Body of pancreas (tissue), 4 donors: ENCODE results near the gene SELENOF. TPM values are rescaled to one million over a fixed set of nuclear protein-coding genes. Genes with fewer than 3 reads are reported as not detected.

Source experiments
- ATAC-seq: fragments of 150-250 bp; one replicate; pipeline ENCODE4 v1.9.1; 2016
- DNase-seq, 4 donors: peaks; one replicate each; pipeline ENCODE4 v3.0.0-alpha.2; 2019
- H3K27ac ChIP-seq, 4 donors: fragments of 200-600 bp; sonication (generic); 1 replicate in 3 of 4; 2 replicates in 1 of 4; pipeline versions ENCODE4 v1.5.1 to v1.6.1; 2016 to 2019; ENCODE audit warnings: mild to moderate bottlenecking in 1 of 4, mixed read lengths in 1 of 4, moderate library complexity in 1 of 4
- H3K27me3 ChIP-seq, 2 donors: fragments of 200-600 bp; sonication (generic); one replicate each; pipeline ENCODE4 v1.6.0; 2016; ENCODE audit warnings: mild to moderate bottlenecking in 1 of 2
- H3K36me3 ChIP-seq, 2 donors: fragments of 200-600 bp; sonication (generic); replicated peaks in 1 of 2; 2 replicates each; pipeline ENCODE4 v1.5.1; 2016; ENCODE audit warnings: low read depth in 2 of 2; ENCODE audit not compliant: insufficient read depth in 1 of 2
- H3K4me1 ChIP-seq: fragments of 200-600 bp; sonication (generic); one replicate; pipeline ENCODE4 v1.6.0; 2016
- H3K4me3 ChIP-seq, 2 donors: fragments of 200-600 bp; sonication (generic); 1 replicate in 1 of 2; 2 replicates in 1 of 2; pipeline ENCODE4 v1.5.1; 2016 to 2019
- H3K9me3 ChIP-seq, 3 donors: fragments of 200-600 bp; sonication (generic); 1 replicate in 2 of 3; 2 replicates in 1 of 3; pipeline ENCODE4 v1.5.1; 2016
- POLR2A ChIP-seq, 3 donors: fragments of 450-650 bp; IDR thresholded peaks; one replicate each; pipeline ENCODE4 v1.6.1; 2016; ENCODE audit warnings: antibody characterized with exemption in 3 of 3, mild to moderate bottlenecking in 2 of 3
- WGBS, 2 donors: methylation state at CpG; one replicate each; pipeline ENCODE4 v1.1.5; 2017; 5-methylcytosine and 5-hydroxymethylcytosine counted together
- intact Hi-C: fragments of 100-400 bp; cut with DNase I; formaldehyde crosslinking; loops from one replicate; pipeline ENCODE4 v1.15.1; 2023
- total RNA-seq, 2 donors: library from RNA; depleted of rRNA; stranded (reverse); fragments of >200 nt; gene quantifications; one replicate each; pipeline ENCODE4 v1.1.0, GENCODE V29; 2016
- TF ChIP-seq, protein P1 (sequence below), 7 experiments: fragments of 450-650 bp in 4 of 7; fragments of 200-600 bp in 3 of 7; sonication (generic) in 3 of 7; IDR thresholded peaks; one replicate each; pipeline ENCODE4 v1.5.1; 2016 to 2019; ENCODE audit warnings: antibody characterized with exemption in 7 of 7

The SELENOF gene
- total RNA-seq, 2 donors from 2014 or later: 67.6 to 70.0 TPM

DNA sequence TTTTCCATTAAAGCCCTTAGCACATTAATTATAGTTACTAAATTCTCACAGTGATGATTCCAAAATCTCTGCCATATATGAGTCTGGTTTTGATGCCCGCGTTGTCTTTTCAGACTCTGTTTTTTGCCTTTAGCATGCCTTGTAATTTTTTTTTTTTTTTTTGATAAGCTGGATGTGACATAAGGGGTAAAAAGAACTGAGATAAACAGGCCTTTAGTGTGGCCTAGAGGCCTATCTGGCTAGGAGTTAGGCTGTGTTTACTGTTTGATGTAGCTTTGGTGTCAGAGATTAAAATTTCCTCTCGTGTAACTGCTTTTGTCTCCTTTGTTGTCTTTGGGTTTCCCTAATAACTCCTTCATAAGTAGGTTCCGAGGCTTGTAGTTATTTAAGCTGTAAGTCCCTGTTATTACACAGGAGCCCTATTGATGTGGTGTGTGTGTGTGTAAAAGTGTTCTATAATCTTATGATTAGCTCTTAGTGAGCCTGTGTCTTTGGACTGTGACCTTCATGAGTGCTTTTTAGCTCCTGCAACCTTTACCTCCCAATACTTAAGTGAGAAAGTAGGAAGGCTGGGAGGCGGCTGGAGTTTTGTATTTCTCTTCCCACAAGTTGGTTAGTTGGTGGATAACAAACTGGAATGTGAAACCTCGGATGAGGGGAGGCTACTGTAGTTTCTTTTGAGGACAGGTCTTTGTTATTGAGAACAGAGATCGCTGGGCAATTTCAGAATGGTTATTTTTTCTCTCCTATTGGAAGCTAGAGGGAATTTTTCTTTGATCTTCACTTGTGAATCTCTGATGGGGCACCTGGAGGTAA, 19.8 kb upstream of the SELENOF start:
- Histone ChIP-seq H3K36me3 (no peaks in the 10 kb centered on the region), H3K9me3 (no peaks in the 10 kb centered on the region), H3K27ac (no peak overlapping the region), H3K27me3 (no peaks in the 10 kb centered on the region), H3K4me3 (no peak overlapping the region), H3K4me1 (peaks cover 18% of the 10 kb centered on the region)
- 48 to 56% methylated on average over 7 of the region's 7 CpGs for WGBS, 2 donors
- intact Hi-C loops: no loop called here
- TF ChIP-seq, protein P1, sequence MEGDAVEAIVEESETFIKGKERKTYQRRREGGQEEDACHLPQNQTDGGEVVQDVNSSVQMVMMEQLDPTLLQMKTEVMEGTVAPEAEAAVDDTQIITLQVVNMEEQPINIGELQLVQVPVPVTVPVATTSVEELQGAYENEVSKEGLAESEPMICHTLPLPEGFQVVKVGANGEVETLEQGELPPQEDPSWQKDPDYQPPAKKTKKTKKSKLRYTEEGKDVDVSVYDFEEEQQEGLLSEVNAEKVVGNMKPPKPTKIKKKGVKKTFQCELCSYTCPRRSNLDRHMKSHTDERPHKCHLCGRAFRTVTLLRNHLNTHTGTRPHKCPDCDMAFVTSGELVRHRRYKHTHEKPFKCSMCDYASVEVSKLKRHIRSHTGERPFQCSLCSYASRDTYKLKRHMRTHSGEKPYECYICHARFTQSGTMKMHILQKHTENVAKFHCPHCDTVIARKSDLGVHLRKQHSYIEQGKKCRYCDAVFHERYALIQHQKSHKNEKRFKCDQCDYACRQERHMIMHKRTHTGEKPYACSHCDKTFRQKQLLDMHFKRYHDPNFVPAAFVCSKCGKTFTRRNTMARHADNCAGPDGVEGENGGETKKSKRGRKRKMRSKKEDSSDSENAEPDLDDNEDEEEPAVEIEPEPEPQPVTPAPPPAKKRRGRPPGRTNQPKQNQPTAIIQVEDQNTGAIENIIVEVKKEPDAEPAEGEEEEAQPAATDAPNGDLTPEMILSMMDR (IDR thresholded peaks at IDR 0.05): no peak
- TF ChIP-seq POLR2A (IDR thresholded peaks at IDR 0.05): no peak
- no peak for ATAC-seq
- DNase-seq: no peak

DNA sequence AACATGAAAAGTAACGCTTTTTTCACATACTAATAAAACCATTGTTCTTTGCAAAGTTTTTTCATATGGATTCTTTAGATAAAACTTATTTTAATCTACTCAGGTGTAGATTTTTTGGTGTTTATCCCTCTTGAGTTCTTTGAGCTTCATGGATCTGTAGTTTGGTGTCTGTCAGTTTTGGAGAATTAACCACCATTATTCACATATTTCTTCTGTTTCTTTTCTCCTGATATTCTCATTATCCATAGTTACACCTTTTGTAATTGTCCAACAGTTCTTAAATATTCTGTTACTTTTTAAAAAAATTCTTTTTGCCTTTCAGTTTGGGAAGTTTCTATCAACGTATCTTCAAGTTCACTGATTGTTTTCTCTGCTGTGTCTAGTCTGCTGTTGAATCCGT, 19.1 kb upstream of the SELENOF start:
- TF ChIP-seq, protein P1 (IDR thresholded peaks at IDR 0.05): no peak
- TF ChIP-seq POLR2A (IDR thresholded peaks at IDR 0.05): no peak
- no peak overlapping the region for H3K4me3 ChIP-seq
- no peaks in the 10 kb centered on the region for H3K27me3 ChIP-seq
- H3K36me3 ChIP-seq: no peaks in the 10 kb centered on the region
- intact Hi-C loops: no loop called here
- ATAC-seq: no peak
- peaks cover 18% of the 10 kb centered on the region for H3K4me1 ChIP-seq
- no peak overlapping the region for H3K27ac ChIP-seq
- DNase-seq: no peak
- H3K9me3 ChIP-seq: no peaks in the 10 kb centered on the region
- WGBS, 2 donors: 91 to 94% methylated on average over 3 of the region's 3 CpGs

DNA sequence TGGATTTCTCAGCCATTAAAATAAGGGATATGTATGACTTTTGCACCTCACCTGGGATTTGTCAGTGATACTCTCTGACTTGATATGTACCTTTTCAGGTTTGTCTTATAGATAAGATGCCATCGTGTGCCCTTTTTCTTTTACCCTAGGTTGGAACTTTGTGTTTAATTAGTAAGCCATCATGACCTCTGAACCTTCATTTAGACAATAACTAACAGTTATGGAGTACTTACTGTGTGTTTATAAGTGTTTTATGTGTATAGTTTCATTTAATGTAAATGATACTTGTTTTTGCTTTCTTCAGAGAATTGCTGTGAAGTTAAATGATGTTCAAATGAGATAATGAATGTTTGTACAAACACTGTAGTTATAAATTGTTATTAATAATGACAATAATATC, 14.9 kb upstream of the SELENOF start:
- intact Hi-C loops: no loop called here
- Histone ChIP-seq H3K27me3 (no peaks in the 10 kb centered on the region), H3K9me3 (no peaks in the 10 kb centered on the region), H3K36me3 (no peaks in the 10 kb centered on the region), H3K4me1 (peaks cover 14% of the 10 kb centered on the region), H3K27ac (no peak overlapping the region), H3K4me3 (no peak overlapping the region)
- ATAC-seq (no peak), DNase-seq (no peak)
- TF ChIP-seq POLR2A (IDR thresholded peaks at IDR 0.05): no peak
- TF ChIP-seq, protein P1 (IDR thresholded peaks at IDR 0.05): no peak
- 11 to 21% methylated on average over 1 of the region's 1 CpG for WGBS, 2 donors

- WGBS, 2 donors: 96 to 100% methylated on average over 1 of the region's 1 CpG
- Histone ChIP-seq H3K4me3 (no peak overlapping the region), H3K9me3 (no peaks in the 10 kb centered on the region), H3K27ac (no peak overlapping the region), H3K4me1 (peaks cover 8% of the 10 kb centered on the region), H3K36me3 (no peaks in the 10 kb centered on the region), H3K27me3 (no peaks in the 10 kb centered on the region)
- intact Hi-C loops: no loop called here
- DNase-seq (no peak), ATAC-seq (no peak)
- no peak for TF ChIP-seq POLR2A (IDR thresholded peaks at IDR 0.05)
- TF ChIP-seq, protein P1 (IDR thresholded peaks at IDR 0.05): no peak
These were observed 13.0 kb upstream of the SELENOF start for GRCh38 chr1:86926883-86927282.

- DNase-seq (no peak), ATAC-seq (no peak)
- Histone ChIP-seq H3K36me3 (no peaks in the 10 kb centered on the region), H3K27ac (no peak overlapping the region), H3K9me3 (no peaks in the 10 kb centered on the region), H3K4me1 (peaks cover 8% of the 10 kb centered on the region), H3K27me3 (no peaks in the 10 kb centered on the region), H3K4me3 (no peak overlapping the region)
- intact Hi-C loops: no loop called here
- WGBS, 2 donors: 90 to 96% methylated on average over 1 of the region's 1 CpG
- no peak for TF ChIP-seq POLR2A (IDR thresholded peaks at IDR 0.05)
- TF ChIP-seq, protein P1 (IDR thresholded peaks at IDR 0.05): no peak
These were observed 11.8 kb upstream of the SELENOF start for GRCh38 chr1:86925742-86926141.
